SH-SY5Y (cell line): ENCODE results near the gene TMEM50B.

ENCODE experiments used
- GATA2 ChIP-seq: IDR thresholded peaks from 2 replicates; pipeline ENCODE4 v1.6.1; 2011; ENCODE audit warnings: mild to moderate bottlenecking, low read depth, low read length
- GATA3 ChIP-seq: IDR thresholded peaks from 2 replicates; pipeline ENCODE4 v1.6.1; 2011; ENCODE audit warnings: low read depth, mild to moderate bottlenecking, low read length, moderate library complexity

GRCh38 chr21:33452362-33452761, 27.4 kb downstream of the TMEM50B start:
- TF ChIP-seq GATA2 (no peak), GATA3 (no peak)
